GM18498 (cell line): Measurements from ENCODE around the gene KANTR.

ENCODE experiments used
- ATAC-seq: cut with Tn5 transposase; IDR thresholded peaks from one replicate; pipeline ENCODE4 v1.9.1; 2021; ENCODE audit warnings: mild to moderate bottlenecking, moderate library complexity; ENCODE audit not compliant: unreplicated experiment

Gene KANTR

DNA sequence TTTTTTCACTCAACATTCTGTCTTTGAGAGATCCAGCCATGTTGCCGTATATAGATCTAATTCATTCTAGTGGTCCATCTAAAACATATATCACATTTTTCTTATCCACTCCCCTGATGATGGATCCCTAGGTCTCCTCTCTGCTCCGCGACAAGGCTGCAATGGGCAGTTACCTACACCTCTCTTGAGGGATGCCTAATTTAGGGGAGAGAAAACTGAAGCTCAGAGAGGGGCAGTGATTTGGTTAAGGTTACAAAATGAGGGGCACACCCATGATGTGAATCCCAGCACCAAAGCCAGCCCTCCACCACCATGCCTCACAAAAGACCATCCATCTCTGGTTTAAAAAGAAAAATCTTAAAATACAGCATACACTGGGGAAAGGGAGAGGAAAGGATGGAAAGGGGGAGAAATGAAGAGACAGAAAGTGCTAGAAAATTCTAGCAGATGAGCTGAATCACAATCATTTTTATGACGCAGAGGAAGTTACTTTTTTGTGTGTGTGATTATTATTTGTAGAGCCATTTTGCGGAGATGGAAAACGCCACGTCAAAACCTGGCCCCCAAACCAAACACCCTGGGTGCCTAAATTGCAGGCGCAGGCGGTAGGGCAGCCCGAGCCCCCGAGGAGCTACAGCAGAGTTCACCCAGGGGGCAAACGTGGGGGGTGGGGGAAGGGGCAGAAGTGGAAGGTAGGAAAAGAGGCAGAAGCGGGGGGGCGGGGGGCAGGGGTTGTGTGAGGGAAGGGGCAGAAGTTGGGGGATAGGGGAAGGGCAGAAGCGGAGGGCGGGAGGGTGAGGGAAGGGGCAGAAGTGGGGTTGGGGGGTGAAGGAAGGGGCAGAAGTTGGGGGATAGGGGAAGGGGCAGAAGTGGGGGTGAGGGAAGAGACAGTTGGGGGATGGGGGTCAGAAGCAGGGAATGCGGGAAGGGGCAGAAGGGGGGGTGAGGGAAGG, 13.0 kb upstream of the KANTR start:
- no peak for ATAC-seq

- ATAC-seq = peak; percentile 95
Observed at GRCh38 chrX:53081925-53082772, 11.8 kb upstream of the KANTR start, which contains the start of gene TSPYL2. Gene TSPYL2 (plus strand): TSS chrX:53082367. CDS start chrX:53082499, 132 bp downstream.

GRCh38 chrX:53082773-53083616, 10.9 kb upstream of the KANTR start:
- no peak for ATAC-seq

DNA sequence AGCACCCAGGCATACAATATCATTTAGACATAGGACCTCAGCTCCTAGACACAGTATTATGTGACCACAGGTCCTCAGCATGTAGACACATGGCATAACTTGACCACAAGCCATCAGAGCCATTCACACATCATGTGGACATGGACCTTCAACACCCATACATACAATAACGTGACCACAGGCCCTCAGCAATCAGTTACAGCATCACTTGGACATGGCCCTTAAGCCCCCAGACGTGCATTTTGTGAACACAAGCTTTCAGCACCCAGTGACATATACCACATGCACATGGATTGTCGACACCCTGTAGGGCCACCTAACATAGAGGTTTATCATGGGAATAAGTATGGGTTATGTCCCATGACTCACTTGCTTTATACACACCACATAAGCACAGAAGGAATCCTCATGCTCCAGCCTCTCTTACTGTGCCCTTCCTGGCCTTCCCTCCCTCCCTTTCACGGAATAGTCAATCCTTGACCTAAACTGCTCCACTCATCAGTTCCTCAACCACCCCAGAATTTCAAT, 9.8 kb upstream of the KANTR start:
- ATAC-seq = no peak

DNA sequence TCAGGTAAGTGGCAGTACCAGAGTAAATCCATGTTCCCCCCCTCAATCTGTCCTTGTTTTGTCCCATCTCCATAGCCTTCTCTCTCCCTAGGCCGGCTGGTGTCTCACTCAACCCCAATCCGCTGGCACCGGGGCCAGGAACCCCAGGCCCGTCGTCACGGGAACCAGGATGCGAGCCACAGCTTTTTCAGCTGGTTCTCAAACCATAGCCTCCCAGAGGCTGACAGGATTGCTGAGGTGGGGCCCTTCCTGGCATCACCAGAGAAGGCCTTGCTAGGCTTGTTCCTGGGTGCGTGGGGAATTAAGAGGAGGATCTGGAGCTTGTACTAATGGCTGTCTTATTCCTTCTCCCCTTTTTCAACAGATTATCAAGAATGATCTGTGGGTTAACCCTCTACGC, 9.1 kb upstream of the KANTR start:
- no peak for ATAC-seq

DNA sequence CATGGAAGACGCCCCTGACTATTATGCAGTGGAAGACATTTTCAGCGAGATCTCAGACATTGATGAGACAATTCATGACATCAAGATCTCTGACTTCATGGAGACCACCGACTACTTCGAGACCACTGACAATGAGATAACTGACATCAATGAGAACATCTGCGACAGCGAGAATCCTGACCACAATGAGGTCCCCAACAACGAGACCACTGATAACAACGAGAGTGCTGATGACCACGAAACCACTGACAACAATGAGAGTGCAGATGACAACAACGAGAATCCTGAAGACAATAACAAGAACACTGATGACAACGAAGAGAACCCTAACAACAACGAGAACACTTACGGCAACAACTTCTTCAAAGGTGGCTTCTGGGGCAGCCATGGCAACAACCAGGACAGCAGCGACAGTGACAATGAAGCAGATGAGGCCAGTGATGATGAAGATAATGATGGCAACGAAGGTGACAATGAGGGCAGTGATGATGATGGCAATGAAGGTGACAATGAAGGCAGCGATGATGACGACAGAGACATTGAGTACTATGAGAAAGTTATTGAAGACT, 8.2 kb upstream of the KANTR start:
- ATAC-seq = no peak

DNA sequence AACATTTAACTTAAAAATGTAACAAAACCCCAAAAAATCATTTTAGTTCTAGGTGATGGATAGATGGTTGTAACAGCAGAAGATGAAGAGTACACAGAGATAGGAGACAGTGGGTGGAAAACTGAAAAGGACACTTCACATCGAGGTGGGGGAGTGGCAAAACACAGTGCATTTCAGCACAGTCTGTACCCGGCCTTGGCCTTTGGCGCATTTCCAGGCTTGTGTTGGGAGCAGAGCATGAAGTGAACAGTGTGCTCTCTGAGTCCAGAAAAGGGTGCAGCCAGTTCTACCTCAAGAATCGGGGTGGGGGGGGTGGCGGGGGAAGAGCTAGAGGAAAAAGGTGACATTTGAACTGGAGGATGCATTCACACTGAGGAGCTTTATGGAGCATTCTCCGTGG, 7.5 kb upstream of the KANTR start:
- ATAC-seq = no peak

DNA sequence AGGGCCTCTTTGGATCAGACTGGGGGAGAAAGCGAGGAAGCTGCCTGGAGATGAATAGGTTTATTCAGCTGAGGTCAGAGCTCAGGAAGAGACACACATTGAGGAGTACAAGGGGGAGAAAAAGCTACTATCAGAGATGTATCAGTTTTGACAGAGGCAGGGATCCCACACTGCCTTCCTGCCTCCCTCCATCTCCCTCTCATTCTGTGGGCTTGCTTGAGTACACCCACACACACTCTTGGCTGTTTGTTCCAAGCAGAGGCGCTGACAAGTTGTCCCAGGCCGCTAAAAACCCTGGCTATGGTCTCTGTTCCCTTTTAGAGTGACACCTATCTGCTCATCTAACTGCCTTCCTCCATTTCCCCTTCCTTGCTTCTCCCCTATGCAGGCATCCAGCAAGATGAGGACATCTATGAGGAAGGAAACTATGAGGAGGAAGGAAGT, 6.5 kb upstream of the KANTR start:
- ATAC-seq = no peak

GRCh38 chrX:53088136-53088974, 5.6 kb upstream of the KANTR start:
- ATAC-seq = no peak

DNA sequence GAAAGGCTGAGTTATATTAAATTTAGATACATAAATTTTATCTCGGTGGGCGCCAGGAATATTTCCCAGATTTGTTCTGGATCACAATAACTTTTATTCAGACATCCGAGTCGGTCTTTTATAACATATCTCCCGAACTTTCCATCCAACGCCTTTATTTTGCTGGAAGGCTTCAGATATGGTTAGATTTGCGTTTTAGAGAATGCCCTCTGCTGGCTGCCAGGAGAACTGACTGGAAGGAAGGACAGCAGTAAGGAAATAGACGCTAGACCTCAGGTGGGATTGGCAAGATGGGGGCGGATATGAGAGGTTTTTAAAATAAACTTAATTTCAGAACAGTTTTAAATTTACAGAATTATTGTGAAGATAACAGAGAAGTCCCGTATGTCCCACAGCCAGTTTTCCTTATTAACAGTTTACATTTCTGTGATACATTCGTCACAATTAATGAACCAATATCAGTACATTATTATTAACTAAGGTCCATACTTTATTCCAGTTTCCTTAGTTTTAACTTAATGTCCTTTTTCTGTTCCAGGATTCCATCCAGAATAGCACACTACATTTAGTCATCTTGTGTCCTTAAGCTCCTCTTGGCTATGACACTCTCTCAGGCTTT, 4.6 kb upstream of the KANTR start:
- ATAC-seq = no peak

GRCh38 chrX:53089925-53090324, 4.0 kb upstream of the KANTR start:
- no peak for ATAC-seq

DNA sequence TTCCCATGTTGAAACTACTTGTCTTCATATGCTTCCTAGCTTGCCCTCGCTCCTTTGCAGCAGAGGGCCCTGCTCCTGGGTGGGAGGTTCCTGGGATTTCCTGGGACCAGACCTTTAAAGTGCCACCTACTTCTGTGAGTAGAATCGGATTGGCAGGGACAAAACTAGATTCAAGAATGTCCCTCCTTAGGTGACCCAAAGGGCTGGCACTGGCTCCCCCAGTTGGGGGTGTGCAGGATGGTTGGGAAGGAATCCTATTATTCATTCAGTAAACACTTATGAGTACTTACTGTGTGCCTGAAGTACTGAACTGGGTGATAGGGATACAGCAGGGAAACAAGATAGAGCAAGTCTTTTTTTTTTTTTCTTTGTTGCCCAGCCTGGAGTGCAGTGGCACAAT, 2.6 kb upstream of the KANTR start:
- no peak for ATAC-seq

DNA sequence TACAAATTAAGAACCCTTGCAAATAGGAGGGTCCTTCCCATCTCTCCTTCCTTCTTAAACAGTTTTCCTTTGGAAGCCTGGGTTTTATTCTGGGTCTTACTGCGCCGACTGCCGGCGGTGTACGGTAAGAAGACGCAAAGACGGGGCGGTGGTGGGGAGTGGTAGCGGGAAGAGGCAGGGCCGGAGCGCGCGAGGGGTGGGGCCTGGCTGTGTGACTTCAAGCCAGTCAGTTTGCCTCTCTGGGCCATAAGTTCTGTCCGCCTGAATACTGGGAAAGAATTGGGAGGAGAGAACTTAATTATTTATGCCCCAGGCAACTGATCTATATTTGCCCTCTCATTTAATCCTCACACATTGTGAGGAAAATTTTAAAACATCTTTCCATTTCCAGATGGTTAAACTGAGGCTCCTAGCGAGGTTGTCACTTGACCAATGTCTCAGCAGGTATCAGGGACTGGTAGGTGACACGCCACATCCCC, 726 bp upstream of the KANTR start:
- peak; percentile 57 for ATAC-seq

- ATAC-seq = no peak
Observed at GRCh38 chrX:53094582-53094905, 602 bp downstream of the KANTR start.

GRCh38 chrX:53095796-53096195, 1.9 kb downstream of the KANTR start:
- ATAC-seq = no peak

GRCh38 chrX:53114864-53115549, 21.1 kb downstream of the KANTR start:
- no peak for ATAC-seq

- ATAC-seq = no peak
Observed at GRCh38 chrX:53115550-53115874, 21.6 kb downstream of the KANTR start.

DNA sequence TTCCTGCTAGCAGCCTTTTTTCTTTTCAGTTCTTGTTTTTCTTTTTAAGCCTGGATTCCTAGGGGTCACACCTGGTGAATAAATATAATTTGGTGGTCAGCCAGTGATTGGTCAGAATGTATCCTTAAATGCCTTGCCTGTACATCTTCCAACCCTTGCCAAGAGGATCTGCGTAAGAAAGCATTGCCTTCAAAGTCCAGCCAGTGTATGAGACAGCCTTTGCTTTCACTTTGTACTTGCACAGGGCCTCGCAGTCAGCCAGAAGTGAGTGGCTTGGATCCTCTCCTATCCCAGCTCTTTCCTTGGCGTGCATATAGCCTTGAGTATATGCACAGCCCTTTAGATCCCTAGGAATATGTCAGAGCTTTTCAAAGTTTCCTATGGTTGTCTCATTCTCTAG, 22.2 kb downstream of the KANTR start:
- ATAC-seq = no peak
